Astrocyte (in vitro differentiated cells and primary cell): ENCODE measurements around the gene CTIF. TPM values are rescaled to one million over a fixed set of nuclear protein-coding genes. Genes with fewer than 3 reads are reported as not detected.

ENCODE experiments used
- DNase-seq: peaks from one replicate; pipeline ENCODE4 v3.0.0-alpha.2; 2010; ENCODE audit warnings: low read depth
- FAIRE-seq: peaks from 2 replicates; lab custom pipeline; 2011; peaks lifted over from hg19 to GRCh38; lab: Jason Lieb, UNC
- H2AFZ ChIP-seq: 2 replicates; pipeline ENCODE4 v1.6.0; 2012; ENCODE audit warnings: low read depth, low read length, inconsistent platforms
- H3K27ac ChIP-seq: 2 replicates; pipeline ENCODE4 v1.5.1; 2011; ENCODE audit warnings: low read depth, low read length, inconsistent platforms
- H3K27me3 ChIP-seq: 2 replicates; pipeline ENCODE4 v1.6.0; 2011; ENCODE audit warnings: low read length, inconsistent platforms; ENCODE audit not compliant: insufficient read depth
- H3K36me3 ChIP-seq: 2 replicates; pipeline ENCODE4 v1.5.1; 2011; ENCODE audit warnings: low read length, inconsistent platforms; ENCODE audit not compliant: insufficient read depth
- H3K4me1 ChIP-seq: 2 replicates; pipeline ENCODE4 v1.5.1; 2011; ENCODE audit warnings: low read length, inconsistent platforms; ENCODE audit not compliant: insufficient read depth
- H3K4me2 ChIP-seq: 2 replicates; pipeline ENCODE4 v1.6.0; 2012; ENCODE audit warnings: low read length, inconsistent platforms
- H3K4me3 ChIP-seq: 2 replicates; pipeline ENCODE4 v1.5.1; 2011; ENCODE audit warnings: low read depth, mild to moderate bottlenecking, low read length, inconsistent platforms; ENCODE audit not compliant: insufficient read depth
- H3K79me2 ChIP-seq: 2 replicates; pipeline ENCODE4 v1.6.0; 2012; ENCODE audit warnings: mild to moderate bottlenecking, low read length, inconsistent platforms; ENCODE audit not compliant: insufficient read depth
- H3K9ac ChIP-seq: 2 replicates; pipeline ENCODE4 v1.6.0; 2012; ENCODE audit warnings: mild to moderate bottlenecking, low read length, inconsistent platforms
- H3K9me3 ChIP-seq: 2 replicates; pipeline ENCODE4 v1.5.1; 2012; ENCODE audit warnings: low read depth, mild to moderate bottlenecking, low read length, inconsistent platforms; ENCODE audit not compliant: insufficient read depth
- H4K20me1 ChIP-seq: 2 replicates; pipeline ENCODE4 v1.6.0; 2012; ENCODE audit warnings: low read length, inconsistent platforms; ENCODE audit not compliant: insufficient read depth
- H3K27ac Mint-ChIP-seq: one replicate; pipeline ENCODE4 v1.8.0; 2021; ENCODE audit warnings: mild to moderate bottlenecking, mixed read lengths; ENCODE audit not compliant: unreplicated experiment
- H3K27me3 Mint-ChIP-seq: one replicate; pipeline ENCODE4 v1.8.0; 2021; ENCODE audit warnings: low read depth, mixed read lengths; ENCODE audit not compliant: unreplicated experiment
- H3K36me3 Mint-ChIP-seq: one replicate; pipeline ENCODE4 v1.8.0; 2021; ENCODE audit warnings: low read depth, mixed read lengths; ENCODE audit not compliant: unreplicated experiment
- H3K4me1 Mint-ChIP-seq: one replicate; pipeline ENCODE4 v1.8.0; 2021; ENCODE audit warnings: low read depth, mixed read lengths; ENCODE audit not compliant: unreplicated experiment
- H3K4me3 Mint-ChIP-seq: one replicate; pipeline ENCODE4 v1.8.0; 2021; ENCODE audit warnings: mild to moderate bottlenecking, moderate library complexity, mixed read lengths; ENCODE audit not compliant: unreplicated experiment
- H3K9me3 Mint-ChIP-seq: one replicate; pipeline ENCODE4 v1.8.0; 2021; ENCODE audit warnings: mild to moderate bottlenecking, mixed read lengths; ENCODE audit not compliant: unreplicated experiment
- EZH2 ChIP-seq: IDR thresholded peaks from 2 replicates; pipeline ENCODE4 v1.6.1; 2012; ENCODE audit warnings: mild to moderate bottlenecking, low read length, inconsistent platforms; ENCODE audit not compliant: insufficient read depth
- total RNA-seq: library from RNA; stranded (reverse); gene quantifications from 2 replicates; pipeline ENCODE4 v1.2.1, GENCODE V29; 2021
- TF ChIP-seq, protein P1 (sequence below): IDR thresholded peaks from 2 replicates; pipeline ENCODE4 v1.5.1; 2011; ENCODE audit warnings: low read depth, mild to moderate bottlenecking, inconsistent platforms, low read length, moderate library complexity; ENCODE audit not compliant: insufficient read depth

Gene CTIF
- total RNA-seq, 1 donor from 2014 or later: 101 TPM

DNA sequence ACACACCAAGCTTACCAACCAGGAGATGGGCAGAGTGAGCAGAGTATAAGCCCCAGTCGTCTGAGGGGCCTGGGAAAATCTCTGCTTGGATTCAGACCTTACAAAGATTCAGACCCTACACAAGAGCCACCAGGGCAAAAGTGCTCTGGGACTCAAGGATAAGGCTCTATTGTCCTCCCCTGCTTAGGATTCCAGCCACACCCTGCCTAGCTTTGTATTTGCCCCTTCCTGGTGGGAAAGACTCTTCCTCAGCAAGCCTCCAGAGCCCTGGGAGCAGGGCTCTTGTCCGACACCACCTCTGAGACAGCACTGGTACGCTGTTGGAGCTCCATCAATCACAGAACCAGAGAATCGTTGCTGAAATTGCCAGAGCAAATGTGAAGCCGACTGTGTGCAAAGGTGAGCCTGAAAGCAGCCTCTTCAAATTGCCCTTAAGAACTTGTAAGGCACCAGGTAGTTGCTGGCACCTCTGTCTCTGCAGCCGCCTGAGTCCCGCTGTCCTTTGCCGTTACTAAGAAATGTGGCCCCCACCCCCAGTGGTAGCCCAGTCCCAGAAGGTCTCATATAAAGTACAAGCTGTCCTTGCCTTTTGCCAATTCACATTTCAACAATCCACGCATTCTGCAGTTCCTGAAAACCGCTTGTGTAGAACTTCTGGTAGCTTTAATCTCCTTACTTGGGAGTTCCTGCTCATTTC, 148.7 kb downstream of the CTIF start:
- peaks cover 18% of the 10 kb centered on the region for H4K20me1 ChIP-seq
- H3K9ac ChIP-seq: no peak overlapping the region
- Mint-ChIP-seq H3K9me3 (peaks cover 2% of the 10 kb centered on the region), H3K27ac (no peak overlapping the region), H3K4me1 (no peaks in the 10 kb centered on the region), H3K4me3 (no peak overlapping the region), H3K27me3 (no peaks in the 10 kb centered on the region), H3K36me3 (peaks cover 43% of the 10 kb centered on the region)
- no peaks in the 10 kb centered on the region for H3K27me3 ChIP-seq
- H3K4me1 ChIP-seq: no peaks in the 10 kb centered on the region
- DNase-seq: no peak
- no peak for FAIRE-seq
- H3K4me2 ChIP-seq: no peak overlapping the region
- no peaks in the 10 kb centered on the region for H3K79me2 ChIP-seq
- no peak overlapping the region for H3K27ac ChIP-seq
- peaks cover 4% of the 10 kb centered on the region for H3K36me3 ChIP-seq
- no peaks in the 10 kb centered on the region for H3K9me3 ChIP-seq
- TF ChIP-seq, protein P1, sequence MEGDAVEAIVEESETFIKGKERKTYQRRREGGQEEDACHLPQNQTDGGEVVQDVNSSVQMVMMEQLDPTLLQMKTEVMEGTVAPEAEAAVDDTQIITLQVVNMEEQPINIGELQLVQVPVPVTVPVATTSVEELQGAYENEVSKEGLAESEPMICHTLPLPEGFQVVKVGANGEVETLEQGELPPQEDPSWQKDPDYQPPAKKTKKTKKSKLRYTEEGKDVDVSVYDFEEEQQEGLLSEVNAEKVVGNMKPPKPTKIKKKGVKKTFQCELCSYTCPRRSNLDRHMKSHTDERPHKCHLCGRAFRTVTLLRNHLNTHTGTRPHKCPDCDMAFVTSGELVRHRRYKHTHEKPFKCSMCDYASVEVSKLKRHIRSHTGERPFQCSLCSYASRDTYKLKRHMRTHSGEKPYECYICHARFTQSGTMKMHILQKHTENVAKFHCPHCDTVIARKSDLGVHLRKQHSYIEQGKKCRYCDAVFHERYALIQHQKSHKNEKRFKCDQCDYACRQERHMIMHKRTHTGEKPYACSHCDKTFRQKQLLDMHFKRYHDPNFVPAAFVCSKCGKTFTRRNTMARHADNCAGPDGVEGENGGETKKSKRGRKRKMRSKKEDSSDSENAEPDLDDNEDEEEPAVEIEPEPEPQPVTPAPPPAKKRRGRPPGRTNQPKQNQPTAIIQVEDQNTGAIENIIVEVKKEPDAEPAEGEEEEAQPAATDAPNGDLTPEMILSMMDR: no peak
- TF ChIP-seq EZH2: no peak
- no peak overlapping the region for H2AFZ ChIP-seq
- no peak overlapping the region for H3K4me3 ChIP-seq

DNA sequence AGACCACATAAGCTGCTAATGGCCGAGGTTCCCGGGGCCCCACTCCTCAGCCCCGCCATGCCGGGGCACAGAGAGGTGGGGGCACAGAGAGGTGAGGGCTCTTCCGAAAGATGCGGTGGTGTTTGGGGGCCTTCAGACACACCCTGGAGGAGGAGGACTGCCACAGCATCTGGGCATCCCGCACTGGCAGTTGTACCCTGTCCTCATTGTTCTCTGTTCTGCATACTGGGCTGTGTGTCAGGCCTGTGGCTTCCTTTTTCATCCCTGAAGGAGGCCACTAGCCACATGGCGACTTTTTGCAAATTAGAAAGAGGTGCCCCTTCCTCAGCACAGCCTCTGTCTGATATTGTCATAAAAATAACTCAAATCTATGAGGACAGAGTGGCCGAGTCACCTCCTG, 150.1 kb downstream of the CTIF start:
- DNase-seq (no peak), FAIRE-seq (no peak)
- peaks cover 2% of the 10 kb centered on the region for H3K9me3 Mint-ChIP-seq
- H3K4me1 Mint-ChIP-seq: peaks cover 8% of the 10 kb centered on the region
- Histone ChIP-seq H3K4me1 (no peaks in the 10 kb centered on the region), H3K36me3 (peaks cover 4% of the 10 kb centered on the region), H3K27me3 (no peaks in the 10 kb centered on the region), H4K20me1 (peaks cover 21% of the 10 kb centered on the region), H3K27ac (no peak overlapping the region), H3K4me3 (no peak overlapping the region), H2AFZ (no peak overlapping the region), H3K9ac (no peak overlapping the region), H3K4me2 (no peak overlapping the region), H3K79me2 (no peaks in the 10 kb centered on the region), H3K9me3 (no peaks in the 10 kb centered on the region)
- H3K27me3 Mint-ChIP-seq: no peaks in the 10 kb centered on the region
- H3K36me3 Mint-ChIP-seq: peaks cover 43% of the 10 kb centered on the region
- H3K27ac Mint-ChIP-seq: no peak overlapping the region
- TF ChIP-seq, protein P1: no peak
- TF ChIP-seq EZH2: no peak
- no peak overlapping the region for H3K4me3 Mint-ChIP-seq

DNA sequence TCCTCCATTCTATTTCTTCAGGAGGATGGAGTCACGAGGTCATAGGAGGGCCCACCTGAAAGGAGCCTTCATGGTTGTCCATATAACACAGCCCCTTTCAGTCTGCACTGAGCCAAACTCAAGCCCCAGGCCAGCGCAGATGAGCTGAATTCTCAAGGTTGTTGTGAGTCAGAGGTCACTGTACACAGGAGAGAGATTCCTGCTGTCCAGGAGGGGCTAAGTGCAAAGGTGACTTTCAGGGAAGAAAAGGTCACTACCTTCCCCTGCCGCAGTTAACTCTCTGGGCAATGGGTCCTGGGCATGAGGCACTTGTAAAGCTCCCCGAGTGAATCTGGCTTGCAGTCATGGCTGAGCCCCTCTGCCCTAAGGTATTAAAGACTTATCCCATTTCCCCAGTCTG, 150.7 kb downstream of the CTIF start:
- no peak for FAIRE-seq
- no peak overlapping the region for H2AFZ ChIP-seq
- H3K9me3 ChIP-seq: no peaks in the 10 kb centered on the region
- no peak overlapping the region for H3K9ac ChIP-seq
- Mint-ChIP-seq H3K36me3 (peaks cover 43% of the 10 kb centered on the region), H3K4me1 (peaks cover 13% of the 10 kb centered on the region), H3K27me3 (no peaks in the 10 kb centered on the region), H3K4me3 (no peak overlapping the region), H3K27ac (no peak overlapping the region), H3K9me3 (peaks cover 2% of the 10 kb centered on the region)
- no peak for DNase-seq
- no peaks in the 10 kb centered on the region for H3K79me2 ChIP-seq
- H3K4me2 ChIP-seq: no peak overlapping the region
- TF ChIP-seq, protein P1: no peak
- no peaks in the 10 kb centered on the region for H3K4me1 ChIP-seq
- H3K4me3 ChIP-seq: no peak overlapping the region
- H3K27me3 ChIP-seq: no peaks in the 10 kb centered on the region
- H3K27ac ChIP-seq: no peak overlapping the region
- peaks cover 4% of the 10 kb centered on the region for H3K36me3 ChIP-seq
- H4K20me1 ChIP-seq: peaks cover 25% of the 10 kb centered on the region
